ENCODE data around the gene IL1R2.

The IL1R2 gene

DNA sequence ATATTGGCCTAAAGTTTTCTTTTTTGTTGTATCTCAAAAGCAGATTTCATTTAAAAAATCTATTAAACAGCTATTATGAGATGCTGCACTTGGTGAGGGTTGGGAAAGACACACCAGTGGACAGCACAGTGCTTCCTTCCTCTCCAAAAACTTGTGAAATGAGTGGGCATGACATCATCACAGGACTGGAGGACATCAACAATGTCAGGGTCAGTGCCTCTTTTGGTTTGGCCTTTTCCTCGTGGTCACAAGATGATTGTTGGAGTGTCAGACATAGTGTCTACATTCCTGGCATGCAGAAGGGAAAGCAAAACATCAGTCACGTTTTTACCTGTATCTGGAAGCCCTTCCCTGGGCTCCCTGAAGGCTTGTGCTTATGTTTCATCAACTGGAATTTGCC lies 49.6 kb downstream of the IL1R2 start:
- DNase-seq (ENCODE audit: low read depth): no peak

DNA sequence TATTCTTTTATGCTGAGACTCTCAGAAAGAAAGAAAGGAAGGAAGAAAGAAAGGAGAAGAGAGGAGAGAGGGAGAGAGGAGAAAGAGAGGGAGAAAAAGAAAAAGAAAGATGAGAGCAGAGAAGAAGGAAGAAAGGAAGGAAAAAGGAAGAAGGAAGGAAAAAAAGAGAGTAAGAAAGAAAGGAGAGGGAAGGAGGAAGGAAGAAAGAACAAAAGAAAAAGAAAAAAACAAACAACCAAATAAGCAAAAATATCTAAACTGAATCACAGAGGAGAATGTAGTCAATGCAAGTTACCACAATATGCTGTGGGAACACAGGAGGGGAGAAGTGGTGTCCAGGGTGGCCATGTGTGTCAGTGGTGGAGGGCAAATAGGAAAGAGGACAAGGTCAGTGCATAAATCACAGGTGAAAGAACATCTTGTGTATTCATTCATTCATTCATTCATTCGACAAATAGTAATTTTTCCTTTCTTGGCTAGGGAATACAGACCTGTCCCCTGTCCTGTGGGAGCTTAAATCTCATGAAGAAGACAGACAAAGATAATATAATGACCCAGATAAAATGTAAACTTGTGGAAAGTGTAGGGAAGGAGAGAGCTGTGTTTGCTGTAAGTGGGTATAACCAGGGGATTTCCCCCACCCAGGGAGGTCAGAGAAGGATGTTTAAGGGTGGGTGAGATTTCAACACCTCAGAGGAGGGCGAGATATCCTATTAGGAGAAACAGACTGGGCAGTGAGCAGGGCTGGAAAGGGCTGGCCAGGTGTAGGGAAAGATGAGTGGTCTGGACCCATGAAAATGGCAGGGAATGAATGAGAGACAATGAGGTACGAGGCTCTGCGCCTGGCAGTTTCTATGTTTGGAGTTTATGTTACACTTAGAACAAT lies 50.7 kb downstream of the IL1R2 start:
- no peak for DNase-seq (ENCODE audit: low read depth)

GRCh38 chr2:102043560-102043959 lies 51.8 kb downstream of the IL1R2 start:
- DNase-seq (ENCODE audit: low read depth): no peak

GRCh38 chr2:102044235-102044896 lies 52.6 kb downstream of the IL1R2 start:
- DNase-seq (ENCODE audit: low read depth): no peak

- DNase-seq (ENCODE audit: low read depth): no peak
These were observed 53.3 kb downstream of the IL1R2 start for GRCh38 chr2:102044967-102045489.

- no peak for DNase-seq (ENCODE audit: low read depth)
These were observed 53.9 kb downstream of the IL1R2 start for GRCh38 chr2:102045697-102046096.

GRCh38 chr2:102046135-102046986 lies 54.6 kb downstream of the IL1R2 start:
- DNase-seq (ENCODE audit: low read depth): no peak

- DNase-seq (ENCODE audit: low read depth): no peak
These were observed 56.7 kb downstream of the IL1R2 start for GRCh38 chr2:102048465-102048864.

GRCh38 chr2:102049756-102050443 lies 58.1 kb downstream of the IL1R2 start:
- DNase-seq (ENCODE audit: low read depth): no peak

DNA sequence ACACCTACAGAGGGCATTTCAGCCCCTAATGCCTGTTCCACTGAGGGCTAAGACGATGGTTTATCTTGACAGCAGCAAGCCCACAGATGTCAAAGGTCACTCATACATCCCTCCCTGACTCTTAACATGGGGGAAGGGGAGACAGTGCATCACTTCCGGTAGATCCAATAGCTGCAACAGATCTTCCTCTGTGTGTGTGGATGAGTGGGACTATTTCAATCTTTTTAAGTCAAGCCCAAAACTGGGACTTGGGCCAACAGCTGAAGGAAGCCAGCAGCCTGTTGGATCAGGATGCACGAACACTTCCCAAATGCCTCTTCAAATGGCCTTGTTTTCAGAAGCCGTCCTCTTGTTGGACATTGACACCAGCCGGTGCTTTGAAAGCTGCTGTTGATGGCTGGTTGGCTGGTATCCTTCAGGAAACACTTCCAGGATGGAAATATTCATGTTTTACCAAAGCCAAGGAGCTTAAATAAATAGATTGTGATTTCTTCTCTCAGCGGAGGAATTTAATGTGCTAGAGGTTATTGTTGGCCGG lies 59.2 kb downstream of the IL1R2 start:
- no peak for DNase-seq (ENCODE audit: low read depth)

DNA sequence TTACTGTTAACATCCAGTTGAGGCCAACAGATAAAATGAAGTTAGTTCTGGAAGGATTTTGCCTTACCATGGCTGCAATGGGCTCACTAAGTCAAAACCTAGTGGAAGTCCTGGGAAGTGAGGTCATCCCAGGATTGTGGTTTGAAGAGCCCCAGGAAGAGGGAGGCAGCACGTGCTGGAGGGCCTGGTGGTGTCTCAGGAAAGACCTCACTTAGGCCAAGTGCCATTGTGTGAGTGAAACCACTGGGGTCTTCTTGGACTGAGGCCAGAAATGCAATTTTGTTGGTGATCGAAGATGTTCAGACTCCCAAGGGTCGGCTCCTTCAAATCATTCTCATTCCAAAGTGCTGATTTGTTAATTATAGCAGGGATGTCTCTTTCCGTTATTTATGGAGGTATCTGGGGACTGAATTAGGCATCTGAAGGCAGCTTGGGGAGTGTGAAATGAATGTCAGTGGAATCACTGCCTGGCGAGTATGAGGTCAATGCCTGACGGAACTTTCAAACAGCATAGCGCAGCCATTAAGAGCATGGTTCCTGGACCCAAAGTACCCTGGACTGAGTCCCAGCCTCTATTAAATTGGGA lies 60.0 kb downstream of the IL1R2 start:
- DNase-seq (ENCODE audit: low read depth): no peak

GRCh38 chr2:102052365-102052764 lies 60.6 kb downstream of the IL1R2 start:
- no peak for DNase-seq (ENCODE audit: low read depth)

DNA sequence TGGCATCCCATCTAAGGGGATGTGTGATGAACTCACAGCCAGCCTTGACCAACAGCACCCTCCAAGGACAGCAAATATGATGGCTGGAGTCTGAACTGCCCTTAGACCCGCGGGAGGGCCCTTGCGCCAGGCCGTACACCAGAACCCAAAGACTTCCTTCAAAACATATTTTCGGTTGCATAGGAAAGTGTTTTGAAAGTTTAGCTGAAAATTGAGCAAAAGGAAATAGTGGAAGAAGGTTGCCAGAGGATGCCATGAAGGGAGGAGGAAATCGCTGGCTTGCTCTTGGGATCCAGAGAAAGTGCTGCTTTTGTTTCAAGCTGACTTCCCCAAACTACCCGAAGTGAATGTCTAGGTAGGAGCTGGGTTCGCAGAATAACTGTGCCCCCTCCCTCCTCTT lies 61.3 kb downstream of the IL1R2 start:
- no peak for DNase-seq (ENCODE audit: low read depth)

- no peak for DNase-seq (ENCODE audit: low read depth)
These were observed 63.7 kb downstream of the IL1R2 start for GRCh38 chr2:102055346-102055990.

- no peak for DNase-seq (ENCODE audit: low read depth)
These were observed 64.4 kb downstream of the IL1R2 start for GRCh38 chr2:102056079-102056581.

DNA sequence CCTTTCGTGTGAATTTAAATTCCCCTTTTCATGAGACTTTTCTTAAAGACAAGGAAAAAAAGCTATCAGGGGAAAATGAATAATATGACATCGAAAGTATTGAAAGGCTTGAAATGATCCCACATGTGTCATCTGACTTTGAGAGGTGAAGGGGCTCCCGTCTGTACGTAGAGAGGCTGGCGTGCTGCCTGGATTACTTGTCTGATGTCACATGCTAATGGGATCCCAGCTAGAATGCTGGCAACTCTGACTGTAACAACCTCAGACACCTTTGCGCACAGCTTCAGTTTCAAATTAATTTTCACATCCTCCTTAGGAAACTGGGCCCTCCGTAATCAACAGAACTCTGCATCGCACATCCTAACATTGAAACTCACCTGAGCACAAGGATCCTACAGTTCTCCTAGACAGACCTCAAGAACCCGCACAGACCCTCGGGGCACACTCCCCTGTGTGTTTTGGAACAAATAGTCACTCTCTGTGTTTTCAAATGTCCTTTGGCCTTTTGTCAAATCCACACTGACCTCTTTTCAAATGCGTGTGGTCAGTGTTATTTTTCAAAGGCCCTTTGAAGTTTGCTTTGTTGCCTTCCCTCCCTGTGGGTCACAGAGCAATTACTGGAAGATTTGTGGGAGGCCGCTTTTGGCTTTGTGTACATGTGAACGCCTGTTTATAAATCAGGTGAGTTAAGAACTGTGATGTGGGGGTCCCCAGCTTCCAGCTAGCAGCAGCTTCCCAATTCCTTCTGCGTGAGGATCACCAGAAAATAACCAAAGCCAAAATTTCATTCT lies 65.9 kb downstream of the IL1R2 start:
- DNase-seq (ENCODE audit: low read depth): no peak

GRCh38 chr2:102058293-102058833 lies 66.6 kb downstream of the IL1R2 start:
- DNase-seq (ENCODE audit: low read depth): no peak

DNA sequence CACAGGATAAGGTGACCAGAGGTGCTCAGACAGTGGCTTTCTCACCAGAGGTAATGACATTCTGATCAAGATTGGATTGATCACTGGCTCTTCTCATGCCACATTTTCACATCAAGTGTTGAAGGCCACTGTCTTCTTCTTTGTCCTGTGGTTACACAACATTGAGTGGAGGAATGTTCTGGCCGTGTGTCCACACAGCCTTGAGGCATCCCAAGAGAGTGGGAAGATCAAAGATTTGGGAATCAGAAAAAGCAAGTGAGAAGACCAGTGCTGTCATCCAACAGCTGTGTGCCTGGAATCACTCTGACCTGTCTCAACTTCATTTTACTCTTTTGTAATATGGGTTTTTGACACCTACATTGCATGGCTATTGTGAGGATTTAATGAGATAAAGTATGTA lies 67.4 kb downstream of the IL1R2 start:
- no peak for DNase-seq (ENCODE audit: low read depth)

DNA sequence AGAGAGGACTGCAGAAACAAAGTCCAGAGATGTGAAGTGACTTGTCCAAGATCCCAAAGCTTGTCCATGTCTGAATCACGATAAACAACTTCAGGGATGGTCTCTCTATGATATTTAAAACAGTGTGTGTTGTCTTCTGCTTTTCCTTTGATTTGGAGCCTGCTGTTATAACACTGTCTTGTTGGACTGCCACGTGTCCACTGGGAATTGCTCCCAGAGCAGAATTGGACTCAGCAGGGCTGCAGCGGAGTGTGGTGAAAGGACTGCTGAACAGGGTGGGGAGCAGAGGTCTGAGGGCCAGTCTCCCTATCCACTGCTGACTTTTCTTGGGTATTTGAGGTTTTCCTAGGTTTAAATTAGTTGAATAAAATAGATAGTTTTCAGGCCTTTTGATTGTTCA lies 68.3 kb downstream of the IL1R2 start:
- DNase-seq (ENCODE audit: low read depth): no peak

Measured in GM04503 (cell line).